DMS 273 (cell line): Measurements from ENCODE around the gene TRIM36.

ENCODE experiments used
- DNase-seq: peaks from one replicate; lab custom pipeline; 2025; ENCODE audit not compliant: unreplicated experiment; lab: John Stamatoyannopoulos, UW

TRIM36 gene

DNA sequence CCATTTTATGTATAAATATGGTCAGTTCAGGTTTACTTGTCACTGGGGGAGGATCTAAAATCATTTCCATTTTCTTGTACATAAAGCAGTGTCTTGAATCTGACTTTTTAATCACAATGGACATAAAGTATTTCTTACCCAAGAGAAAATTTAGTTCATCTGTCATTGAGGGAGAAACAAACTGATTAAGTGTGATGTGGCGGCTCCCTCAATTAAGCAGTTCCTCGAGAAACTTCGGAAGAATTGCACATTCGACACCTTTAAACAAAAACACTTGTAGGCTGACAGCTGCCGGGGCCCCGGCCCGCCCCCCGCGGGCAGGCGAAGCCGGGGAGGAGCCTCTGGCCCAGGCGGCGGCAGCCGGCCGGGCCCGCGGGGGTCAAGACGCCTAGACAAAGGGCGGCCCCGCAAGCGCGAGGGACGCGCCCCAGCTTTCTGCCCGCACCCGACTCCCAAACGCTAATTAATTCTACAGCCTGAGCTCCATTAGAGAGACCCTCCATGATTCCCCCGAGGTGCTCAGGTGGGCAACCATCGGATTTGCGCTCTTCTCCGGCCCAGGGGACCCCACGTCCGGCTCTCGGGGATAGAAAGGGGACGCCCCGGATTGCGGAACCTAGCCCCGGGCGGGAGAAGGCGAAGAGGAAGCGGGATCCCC, 750 bp downstream of the TRIM36 start:
- peak; percentile 66 for DNase-seq

DNA sequence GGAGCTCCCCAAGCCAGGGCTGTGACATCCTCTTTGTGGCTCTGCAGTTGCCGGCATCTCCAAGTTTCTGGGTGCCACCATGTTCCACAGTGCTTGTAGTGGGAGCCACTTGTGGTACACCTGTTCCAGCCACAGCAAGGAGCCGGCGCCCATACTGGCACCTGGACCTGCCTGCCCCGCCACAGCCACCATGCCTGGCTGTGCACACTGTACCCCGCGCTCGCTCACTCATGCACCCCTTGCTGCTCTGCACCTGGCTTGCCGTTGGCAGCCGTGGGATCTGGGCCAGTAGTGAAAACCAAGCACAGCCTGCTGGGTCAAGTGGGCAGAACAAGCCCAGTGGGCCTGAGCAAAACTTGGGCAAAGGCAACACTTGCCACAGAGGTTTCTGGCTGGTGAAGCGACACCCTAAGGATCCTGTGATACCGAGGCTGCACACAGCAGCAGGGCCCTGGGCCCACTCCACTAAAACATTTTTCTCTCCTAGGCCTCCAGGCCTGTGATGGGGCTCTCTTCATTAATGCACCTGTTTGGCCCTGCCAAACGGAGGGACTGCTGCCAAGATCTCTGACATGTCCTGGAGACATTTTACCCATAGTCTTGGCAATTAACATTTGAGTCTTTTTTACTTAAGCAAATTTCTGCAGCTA, 2.8 kb downstream of the TRIM36 start:
- no peak for DNase-seq

DNA sequence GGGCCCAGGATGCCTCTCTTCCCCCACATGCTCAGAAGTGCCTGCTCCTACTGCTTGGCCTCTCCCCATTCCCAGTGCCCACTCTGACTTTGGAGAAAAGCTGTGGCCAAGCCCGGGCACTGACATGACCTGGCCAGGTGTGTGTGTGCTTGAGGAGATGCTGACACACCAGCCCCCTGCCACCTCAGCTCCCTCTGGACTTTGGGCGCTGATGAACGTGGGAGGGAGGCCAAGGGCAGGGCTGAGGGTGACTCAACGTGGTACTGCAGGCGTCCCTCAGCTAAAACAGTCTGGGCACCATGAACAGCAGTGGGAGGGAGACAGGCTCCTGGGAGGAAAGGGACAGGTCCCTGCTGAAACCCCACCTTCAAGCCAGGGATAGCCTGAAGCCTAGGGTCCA, 3.9 kb downstream of the TRIM36 start:
- DNase-seq = no peak

DNA sequence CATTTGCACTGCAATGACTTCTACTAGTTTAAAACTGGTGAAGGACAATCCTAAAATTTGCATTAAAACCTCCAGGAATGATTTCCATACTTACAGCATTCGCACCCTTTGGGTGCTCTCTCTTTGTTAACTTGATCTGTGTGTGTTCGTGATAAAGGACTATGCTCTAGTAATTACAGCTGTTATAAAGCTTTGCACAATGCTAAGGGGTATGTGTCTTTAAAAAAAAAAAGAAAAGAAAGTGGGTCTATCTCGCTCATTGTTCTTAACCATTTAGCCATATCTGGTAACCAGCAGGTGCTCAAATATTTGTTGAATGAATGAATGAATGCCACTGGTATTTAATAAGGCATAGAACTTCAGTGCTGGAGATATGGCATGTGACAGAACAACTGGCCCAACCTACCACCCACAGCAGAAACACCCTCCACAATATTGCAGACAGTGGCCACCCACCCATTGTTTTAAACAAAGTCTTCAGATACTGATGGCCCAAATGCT, 8.7 kb downstream of the TRIM36 start:
- DNase-seq = no peak

DNA sequence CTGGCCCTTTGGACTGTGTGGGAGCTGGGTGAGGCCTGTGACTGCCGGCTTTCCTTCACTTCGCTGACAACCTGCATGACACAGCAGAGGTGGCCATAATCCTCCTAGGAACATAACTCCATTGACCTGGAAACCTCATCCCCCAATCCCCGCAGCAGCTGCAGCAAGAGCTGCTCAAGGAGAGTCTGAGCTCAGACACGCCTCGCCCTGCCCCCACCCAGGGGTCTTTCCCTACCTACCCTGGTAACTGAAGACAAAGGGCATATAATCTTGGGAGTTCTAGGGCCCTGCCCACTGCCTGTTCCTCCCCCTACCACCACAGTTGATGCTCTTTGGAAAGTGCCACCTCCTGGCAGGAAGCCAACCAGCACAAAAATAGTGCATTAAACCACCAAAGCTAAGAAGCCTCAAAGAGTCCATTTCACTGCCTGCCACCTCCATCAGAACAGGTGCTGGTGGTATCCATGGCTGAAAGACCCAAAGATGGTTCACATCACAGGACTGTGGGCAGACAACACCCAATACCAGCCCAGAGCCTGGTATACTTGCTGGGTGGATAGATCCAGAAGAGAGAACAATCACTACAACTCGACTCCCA, 18.4 kb downstream of the TRIM36 start:
- no peak for DNase-seq

DNA sequence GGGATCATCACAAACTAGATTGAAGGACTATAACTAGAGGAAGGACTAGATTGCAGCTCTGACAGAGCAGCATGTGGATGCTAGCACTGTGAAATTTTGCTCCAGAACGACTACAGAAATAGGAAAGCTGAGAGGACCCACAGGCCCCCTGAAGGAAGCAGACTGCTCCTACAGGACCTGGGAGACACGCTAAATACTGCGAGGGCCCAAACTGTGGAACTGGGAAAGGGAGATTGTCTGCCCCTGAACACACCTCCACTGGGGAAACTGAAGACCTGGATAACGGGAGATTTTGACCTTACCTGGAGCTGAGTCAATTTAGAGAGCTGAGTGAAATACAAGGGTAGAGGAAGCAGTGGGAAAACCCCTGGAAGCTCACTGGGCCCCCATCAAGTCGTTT, 19.2 kb downstream of the TRIM36 start:
- no peak for DNase-seq

DNA sequence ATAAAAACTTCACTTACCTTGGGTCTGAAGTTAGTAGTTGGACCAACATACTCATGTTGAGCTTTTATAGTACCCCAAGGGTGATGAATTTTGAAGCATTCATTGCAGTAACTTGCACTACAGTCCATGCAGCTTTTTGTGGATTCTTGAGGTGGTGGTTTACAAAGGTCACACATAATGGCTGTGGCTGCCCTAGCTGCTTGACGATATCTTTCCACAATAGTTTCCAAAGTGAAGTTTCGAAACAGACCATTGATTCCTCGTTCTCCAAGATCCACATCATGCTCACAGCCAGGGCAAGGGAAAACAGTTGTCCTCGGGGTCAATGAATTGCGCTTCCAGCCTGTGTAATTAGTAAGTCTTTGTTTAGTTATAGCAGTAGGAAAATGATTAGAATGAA, 22.7 kb downstream of the TRIM36 start:
- DNase-seq = no peak

DNA sequence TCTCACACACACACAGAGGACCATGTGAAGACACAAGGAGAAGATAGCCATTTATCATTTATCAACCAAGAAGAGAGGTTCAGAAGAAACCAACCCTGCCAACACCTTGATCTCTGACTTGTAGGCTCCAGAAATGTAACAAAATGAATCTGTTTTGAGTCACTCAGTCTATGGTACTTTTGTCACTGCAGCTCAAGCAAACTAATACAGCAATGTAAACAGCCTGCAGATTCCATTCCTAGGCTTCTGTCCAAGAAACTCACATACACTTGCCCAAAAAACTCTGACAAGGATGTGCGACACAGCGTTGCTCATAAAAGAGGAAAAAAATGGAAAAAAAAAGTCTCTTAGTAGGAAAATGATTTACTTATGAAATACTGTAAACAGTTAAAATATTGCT, 33.4 kb downstream of the TRIM36 start:
- no peak for DNase-seq

DNA sequence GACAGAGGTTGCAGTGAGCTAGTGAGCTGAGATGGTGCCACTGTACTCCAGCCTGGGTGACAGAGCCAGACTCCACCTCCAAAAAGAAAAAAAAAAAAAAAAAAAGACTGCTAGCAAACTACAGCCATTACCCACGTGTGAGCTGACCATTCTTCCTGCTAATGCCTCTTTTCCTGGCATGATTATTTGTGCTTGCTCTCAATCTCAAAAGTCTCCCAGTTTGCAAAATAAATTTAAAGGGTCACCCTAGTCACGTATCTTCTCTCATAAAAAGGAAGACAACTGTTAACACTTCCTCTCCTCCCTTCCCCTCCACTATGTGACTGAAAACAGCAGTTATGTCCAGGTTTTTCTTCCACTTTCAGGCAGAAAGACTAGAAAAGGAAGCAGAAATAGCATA, 37.2 kb downstream of the TRIM36 start:
- no peak for DNase-seq

DNA sequence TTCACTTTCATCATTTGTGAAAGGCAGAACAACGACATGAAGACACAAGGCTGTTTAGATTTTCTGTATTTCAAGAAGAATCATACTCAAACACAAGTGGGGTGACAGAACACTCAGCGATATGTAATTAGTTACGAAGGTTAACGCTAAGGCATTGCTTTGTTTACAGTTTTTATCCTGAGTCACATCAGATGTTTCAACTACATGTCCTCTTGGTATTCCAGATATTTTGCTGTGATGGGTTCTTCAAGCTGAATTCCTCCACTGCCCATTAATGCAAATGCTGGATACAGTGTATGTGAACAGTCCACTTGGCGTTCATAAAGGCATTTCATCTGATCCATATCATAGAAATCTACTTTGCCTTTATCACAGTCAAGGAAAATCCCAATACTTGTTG, 43.4 kb downstream of the TRIM36 start:
- DNase-seq = no peak

DNA sequence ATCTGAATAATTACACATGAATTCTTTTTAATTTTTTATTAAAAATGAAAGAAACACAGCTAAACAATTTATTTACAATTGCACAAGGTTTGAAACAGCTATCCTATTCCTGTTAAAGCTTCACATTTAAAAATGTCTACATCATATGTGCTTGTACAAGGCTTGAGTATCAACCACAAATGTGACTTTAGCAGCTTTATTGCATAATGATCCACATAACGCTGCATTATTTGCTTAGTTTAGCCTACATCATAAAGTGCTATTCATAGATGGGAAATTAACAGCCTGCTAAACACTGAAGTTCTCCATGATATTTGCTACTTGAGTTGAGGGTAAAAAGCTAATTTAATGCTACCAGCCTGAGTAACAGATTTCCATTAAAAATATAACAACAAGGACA, 45.0 kb downstream of the TRIM36 start:
- no peak for DNase-seq

DNA sequence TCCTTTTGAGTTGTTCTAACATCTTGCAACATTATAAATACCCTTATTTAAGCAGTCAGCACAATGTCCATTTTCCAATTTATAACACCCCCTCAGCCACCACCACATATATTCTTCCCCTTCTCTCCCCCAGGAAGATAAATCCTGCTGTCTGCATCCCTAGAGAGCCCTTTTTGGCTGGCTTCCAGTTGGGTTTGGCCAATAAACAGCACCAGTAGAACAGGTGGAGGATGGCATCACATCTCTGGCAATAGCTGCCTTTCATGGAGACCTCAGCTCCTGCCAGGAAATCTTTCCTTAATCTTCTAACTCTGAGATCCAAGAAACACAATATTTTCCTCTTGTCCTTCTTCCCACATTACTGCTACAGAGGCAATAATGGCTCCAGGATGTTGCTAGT, 53.7 kb downstream of the TRIM36 start:
- peak; percentile 23 for DNase-seq

DNA sequence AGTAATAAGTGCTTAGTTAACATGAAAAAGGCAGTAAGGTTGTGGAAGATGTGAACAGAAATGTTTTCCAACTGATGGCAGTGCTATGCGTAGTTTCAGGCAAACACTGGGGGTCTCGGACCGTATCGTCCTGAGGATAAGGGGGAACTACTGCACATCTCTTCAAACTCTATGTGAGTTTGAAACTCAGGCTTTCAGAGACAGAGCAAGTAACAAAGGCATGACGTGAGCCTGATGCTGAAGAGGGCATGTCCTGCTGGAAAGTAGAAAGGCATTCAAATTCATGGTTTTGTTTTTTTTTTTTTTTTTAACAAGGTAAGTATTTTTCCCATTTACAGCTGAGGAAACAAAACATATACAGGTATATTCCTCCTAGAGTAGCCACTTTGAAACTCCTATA, 59.9 kb downstream of the TRIM36 start:
- no peak for DNase-seq

DNA sequence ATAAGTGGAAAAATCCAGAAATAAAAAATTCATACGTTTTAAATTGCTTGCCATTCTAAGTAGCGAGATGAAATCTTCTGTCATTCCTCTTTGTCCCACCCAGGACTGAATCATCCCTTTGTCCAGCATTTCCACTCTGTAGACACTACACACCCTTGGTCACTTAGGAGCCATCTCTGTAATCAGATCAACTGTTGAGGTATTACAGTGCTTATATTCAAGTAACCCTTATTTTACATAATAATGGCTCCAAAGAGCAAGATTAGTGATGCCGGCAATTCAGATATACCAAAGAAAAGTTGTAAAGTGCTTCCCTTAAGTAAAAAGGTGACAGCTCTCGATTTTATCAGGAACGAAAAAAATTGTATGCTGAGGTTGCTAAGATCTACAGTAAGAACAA, 60.4 kb downstream of the TRIM36 start:
- no peak for DNase-seq

DNA sequence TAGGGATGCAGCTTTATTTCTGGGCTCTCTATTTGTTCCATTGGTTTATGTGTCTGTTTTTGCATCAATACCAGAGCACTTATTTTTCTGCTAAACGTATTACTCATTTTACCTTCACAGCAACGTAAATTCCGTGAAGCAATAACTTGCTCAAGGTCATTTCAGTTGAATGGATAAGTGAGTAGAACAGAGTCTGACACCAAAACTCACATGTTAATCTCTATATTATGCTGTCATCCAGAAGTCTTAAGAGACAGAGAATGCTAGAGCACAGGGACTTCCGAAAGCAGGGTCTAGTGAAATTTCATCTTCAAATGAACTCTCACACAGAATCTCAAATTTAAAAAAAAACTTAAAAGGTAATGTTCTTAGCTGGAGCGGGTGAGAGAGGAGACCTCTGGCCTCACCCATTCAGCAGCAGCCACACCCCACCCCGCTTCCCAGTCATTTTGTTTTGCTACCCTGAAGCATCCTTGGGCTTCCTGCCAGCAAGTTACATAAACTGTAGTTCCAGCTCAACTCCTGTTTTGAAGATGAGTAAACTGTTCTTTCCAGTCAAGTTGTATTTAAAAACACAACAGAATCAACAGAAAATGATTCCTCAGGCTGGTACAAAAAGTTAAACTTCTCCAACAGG, 69.3 kb downstream of the TRIM36 start:
- DNase-seq = no peak

DNA sequence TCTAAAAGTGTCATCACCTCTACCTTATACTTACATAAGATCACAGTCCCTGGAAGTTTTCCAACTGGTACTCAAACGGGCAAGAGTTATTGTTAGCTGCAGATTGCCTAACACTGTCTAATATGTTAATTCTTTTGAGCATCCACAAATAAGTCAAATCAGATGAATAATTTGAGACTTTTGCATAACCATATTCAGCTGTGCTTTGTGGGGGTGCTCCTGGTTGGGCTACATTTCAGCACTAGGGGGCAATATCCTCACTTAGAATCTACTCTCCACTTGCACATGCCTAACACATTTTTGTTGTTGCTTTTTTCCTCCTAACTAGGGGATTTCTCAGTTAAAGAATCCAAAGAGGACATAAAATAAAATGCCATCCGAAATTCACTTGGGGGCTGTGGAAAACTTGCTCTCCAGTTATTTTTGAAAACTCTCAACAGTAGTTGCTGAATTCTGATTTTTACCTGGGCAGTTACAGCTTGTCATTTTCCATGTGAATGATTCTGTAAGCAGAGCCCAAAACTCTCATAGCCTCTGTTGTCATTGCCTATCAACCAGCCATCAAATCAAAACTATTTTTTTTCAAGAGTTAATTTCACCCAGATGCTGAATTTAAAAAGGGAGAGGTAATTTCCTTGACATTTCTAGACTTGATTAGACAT, 71.5 kb downstream of the TRIM36 start:
- peak; percentile 77 for DNase-seq

DNA sequence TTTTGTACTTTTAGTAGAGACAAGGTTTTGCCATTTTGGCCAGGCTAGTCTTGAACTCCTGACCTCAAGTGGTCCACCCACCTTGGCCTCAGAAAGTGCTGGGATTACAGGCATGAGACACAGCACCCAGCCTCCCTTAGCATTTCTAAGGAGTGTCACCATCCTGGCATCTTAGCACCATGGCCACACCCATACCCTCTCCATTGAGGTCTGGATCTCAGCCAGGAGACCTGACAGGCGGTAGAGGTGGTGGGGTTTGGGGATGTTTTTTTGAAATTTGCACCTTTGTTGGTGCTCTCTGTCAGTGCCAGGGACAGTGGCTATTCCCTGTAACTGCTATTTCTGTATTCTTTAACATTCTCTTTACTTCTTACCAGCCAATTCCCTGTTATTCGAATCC, 72.5 kb downstream of the TRIM36 start:
- DNase-seq = no peak

DNA sequence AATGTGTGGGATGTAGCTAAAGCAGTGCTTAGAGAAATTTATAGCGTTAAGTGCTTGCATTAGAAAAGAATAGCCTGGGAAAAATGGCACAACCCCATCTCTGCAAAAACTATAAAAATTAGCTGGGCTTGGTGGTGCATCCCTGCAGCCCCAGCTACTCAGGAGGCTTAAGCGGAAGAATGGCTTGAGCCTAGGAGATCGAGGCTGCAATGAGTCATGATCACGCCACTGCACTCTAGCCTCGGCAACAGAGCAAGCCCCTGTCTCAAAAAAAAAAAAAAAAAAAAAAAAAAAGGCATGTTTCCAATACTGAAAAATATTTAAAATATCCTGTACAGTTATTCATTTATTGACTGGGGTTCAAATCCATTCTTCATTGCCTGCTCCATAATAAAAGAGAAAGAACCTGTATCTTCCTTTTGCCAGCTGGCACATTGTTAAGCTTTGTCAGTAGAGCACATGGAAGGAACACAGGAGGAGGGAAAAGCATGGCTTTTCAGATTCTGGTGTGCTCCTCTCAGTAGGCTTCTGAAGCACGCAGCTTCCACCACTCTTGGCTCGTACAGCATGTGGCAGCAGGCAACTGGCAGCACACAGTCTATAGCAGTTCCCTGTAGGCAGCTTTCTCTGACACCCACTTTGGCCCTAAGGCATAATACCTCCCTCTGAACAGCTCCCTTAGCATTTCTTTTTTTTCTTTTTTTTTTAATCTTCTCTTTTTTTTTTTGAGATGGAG, 73.5 kb downstream of the TRIM36 start:
- DNase-seq = peak; percentile 10

DNA sequence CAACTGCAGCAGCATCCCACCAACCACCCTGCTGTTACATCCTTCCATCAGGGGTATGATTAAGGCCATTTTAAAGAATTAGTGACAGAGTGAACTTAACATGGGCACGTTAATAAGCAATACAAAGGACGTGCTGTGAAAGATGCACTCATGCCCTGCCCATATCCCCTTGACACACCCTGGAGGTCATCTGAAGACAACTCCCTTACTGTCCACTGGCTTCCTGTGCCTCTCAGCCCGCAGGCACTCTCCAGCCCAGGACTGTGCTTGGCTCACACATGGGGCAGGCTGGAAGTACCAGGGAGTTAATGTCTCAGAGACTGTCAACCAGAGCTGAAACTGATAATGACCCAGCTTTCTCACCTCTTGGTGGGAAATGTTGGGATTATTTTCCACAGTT, 81.8 kb downstream of the TRIM36 start:
- no peak for DNase-seq

DNA sequence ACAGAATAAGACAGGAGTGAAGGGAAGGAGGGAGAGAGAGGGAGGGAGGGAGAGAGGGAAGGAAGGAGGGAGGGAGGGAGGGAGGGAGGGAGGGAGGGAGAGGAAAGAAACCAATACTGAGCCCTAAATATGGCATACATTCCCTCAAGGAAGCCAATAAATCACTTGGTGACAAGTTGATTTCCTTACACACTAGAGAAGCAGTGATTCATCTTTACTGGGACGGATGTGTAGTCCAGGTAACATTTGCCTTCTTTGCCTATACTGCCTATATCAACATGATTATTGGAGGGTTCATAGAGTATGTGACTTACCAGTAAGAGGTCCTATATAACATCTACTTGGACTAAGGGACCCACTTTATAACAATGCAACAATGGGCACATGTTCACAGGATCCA, 83.2 kb downstream of the TRIM36 start:
- no peak for DNase-seq

DNA sequence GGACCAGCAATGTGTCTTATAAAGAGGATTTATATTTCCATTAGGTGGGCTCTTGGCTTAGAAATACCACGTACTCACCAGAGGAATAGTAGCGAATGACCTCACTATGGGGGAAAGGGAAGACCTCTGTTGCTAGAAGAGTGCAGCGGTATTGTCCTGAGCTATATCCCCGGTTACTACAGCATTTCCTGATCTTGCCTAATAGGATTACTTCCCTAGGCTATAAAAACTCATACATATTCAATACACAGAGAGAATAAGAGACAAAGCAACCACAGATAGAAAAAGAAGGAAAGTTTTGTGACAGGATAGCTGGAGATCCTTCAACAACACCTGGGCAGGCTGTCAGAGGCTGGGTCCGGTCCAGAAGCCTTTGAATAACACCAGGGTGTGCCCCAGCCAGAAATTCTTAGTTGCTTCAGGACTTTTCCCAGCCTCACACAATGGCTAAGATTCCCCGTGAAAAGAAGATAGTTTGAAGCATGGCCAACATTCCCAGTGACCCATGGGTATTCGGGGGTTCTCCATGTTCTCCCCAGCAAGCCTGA, 85.4 kb downstream of the TRIM36 start:
- no peak for DNase-seq
